HG03378 (cell line): ENCODE results near the gene EML4.

Experiments used
- ATAC-seq: cut with Tn5 transposase; IDR thresholded peaks from one replicate; pipeline ENCODE4 v1.9.1; 2021; ENCODE audit warnings: mild to moderate bottlenecking, moderate library complexity; ENCODE audit not compliant: unreplicated experiment

The EML4 gene

GRCh38 chr2:42194428-42194827, 25.3 kb downstream of the EML4 start:
- ATAC-seq, result no peak

- ATAC-seq, result no peak
Measured at GRCh38 chr2:42195559-42195958, 26.4 kb downstream of the EML4 start.

- no peak for ATAC-seq
Measured at GRCh38 chr2:42196070-42196402, 26.9 kb downstream of the EML4 start.

GRCh38 chr2:42196403-42197267, 27.5 kb downstream of the EML4 start:
- ATAC-seq, result no peak

DNA sequence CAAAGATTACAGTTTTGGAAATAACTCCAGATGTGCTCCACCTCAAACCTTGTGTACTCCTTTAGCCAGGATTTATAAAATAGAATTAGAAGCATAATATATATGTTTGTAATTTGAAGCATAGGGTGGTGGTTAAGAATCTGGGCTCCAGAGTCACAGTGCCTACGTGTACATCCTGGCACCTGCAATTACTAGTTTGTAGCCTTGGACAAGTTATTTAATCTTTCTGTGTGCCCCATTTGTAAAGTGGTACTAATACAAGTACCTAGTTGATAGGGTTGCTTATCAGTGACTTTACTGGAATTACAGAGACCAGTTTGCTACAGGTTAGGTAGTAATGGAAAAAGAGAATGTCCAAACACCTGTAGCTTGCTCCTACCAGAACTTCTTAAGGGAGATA, 28.6 kb downstream of the EML4 start:
- no peak for ATAC-seq

- ATAC-seq, result no peak
Measured at GRCh38 chr2:42198466-42198865, 29.3 kb downstream of the EML4 start.

DNA sequence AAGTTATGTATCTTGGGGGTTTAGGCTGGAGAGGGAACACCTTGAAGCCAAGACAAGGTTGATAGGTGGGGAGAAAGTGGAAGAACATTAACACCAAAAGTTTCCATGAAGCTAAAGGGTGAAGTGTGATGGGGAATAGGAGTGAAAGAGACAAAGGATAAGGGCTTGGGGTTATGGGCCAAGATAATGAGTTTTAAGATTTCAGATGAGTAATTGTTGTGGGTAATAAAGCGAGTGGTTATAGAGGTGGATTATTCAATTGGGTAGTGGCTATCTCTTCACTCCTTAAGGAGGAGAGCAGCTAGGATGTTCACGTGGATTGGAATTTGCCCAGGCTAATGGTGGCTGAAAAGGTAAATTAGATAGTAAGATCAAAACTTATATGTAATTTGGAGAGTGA, 29.8 kb downstream of the EML4 start:
- no peak for ATAC-seq

GRCh38 chr2:42199626-42200025, 30.5 kb downstream of the EML4 start:
- ATAC-seq, result no peak

DNA sequence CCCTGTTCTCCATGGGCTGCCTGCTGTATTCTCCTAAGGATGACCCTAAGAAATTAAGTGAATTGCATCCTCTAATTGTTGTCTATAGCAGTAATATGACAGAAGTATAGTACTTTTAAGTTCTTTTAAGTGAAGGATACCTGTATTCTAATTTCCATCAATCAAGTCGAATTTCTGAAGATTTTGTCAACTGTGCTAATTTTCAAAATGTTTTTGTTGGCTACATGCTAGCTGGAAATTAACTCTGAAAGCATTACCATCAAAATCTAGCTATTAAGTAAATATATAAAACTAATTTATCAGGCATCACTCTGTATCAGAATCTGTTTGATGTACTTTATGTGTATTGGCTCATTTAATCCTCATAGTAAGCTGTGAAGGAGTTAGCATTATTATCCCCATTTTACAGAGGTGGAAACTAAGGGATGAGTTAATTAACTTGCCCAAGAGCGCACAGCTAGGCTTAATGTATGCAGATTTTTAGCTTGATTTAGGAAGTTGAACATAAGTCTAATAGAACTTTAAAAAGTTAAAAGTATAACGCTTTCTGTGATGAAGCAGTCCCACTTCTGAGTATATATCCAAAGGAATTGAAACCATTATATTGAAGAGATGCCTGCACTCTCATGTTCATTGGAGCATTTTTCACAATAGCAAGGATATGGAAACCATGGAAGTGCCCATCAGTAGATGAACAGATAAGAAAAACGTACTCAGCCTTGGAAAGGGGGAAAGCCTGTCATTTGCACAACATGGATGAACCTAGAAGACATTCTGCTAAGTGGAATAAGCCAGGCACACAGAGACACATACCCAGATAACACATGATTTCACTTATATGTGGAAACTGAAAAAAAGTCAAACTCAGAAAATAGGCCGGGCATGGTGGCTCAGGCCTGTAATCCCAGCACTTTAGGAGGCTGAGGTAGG, 32.0 kb downstream of the EML4 start:
- ATAC-seq, result no peak

DNA sequence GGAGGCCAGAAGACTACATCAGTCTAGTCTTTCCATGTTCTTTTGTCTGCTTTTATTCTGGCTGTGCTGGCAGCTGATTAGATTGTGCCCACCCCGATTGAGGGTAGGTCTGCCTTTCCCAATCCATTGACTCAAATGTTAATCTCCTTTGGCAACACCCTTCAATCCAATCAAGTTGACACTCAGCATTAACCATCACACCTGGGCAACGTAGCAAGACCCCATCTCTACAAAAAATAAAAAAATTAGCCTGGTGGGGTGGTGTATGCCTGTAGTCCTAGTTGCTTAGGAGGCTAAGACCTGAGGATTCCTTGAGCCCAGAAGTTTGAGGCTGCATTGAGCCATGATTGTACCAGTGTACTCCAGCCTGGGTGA, 33.5 kb downstream of the EML4 start:
- ATAC-seq, result no peak

GRCh38 chr2:42203792-42204191, 34.6 kb downstream of the EML4 start:
- no peak for ATAC-seq

GRCh38 chr2:42205337-42205736, 36.2 kb downstream of the EML4 start:
- no peak for ATAC-seq

DNA sequence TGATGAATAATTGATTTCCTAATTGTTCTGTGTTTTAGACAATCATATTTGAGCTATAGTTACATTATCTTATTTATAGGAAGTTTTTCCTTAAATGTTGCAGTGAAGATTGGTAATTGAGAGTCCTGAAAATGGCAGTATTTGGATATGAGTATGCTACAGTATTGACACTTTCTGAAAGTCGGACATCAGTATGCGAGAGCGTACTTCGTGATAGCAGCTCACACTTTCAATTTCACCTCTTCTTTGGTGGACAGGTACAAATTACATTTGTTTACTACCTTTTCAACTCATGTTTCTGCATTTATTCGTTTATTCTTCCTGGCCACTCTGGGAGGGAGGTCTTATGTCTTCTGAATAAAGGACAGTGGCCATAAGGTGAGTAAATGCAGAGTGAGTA, 38.7 kb downstream of the EML4 start:
- ATAC-seq, result no peak

GRCh38 chr2:42210203-42210602, 41.0 kb downstream of the EML4 start:
- no peak for ATAC-seq

DNA sequence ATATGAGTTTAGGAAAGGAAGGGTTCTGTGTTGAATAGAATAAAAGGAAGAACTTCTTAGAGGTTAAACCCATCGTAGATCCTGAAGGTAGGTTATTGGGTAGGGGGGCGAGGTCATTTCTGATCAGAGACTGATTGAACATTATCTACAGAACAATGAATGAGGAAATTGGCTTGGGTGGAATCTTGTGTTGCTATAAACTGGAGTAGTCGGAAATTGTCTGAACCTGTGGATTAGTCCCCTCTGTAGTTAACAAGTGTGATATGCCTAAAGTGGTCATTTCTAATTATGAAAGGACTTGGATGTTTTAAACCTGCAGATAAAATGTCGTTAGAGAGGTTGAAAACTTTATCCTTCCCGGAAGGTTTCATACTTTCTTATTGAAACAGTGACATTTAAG, 42.1 kb downstream of the EML4 start:
- no peak for ATAC-seq

DNA sequence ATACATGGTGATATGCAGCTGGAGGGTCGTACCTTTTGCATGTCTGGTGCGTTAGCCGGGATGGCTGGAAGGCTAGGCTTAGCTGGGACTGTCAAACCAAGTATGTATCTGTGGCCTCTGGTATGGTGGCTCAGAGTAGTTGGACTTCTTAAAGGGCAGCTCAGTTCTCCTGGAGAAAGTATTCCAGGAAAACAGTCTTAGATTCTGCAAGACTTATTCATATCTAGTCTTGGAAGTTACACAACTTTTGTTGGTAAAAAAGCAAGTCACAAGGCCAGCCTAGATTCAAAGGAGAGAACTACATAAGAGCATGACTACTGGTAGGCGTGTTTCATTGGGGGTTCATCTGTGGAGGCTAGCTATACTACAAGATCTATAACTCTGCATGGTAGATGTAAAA, 45.5 kb downstream of the EML4 start:
- ATAC-seq, result no peak

DNA sequence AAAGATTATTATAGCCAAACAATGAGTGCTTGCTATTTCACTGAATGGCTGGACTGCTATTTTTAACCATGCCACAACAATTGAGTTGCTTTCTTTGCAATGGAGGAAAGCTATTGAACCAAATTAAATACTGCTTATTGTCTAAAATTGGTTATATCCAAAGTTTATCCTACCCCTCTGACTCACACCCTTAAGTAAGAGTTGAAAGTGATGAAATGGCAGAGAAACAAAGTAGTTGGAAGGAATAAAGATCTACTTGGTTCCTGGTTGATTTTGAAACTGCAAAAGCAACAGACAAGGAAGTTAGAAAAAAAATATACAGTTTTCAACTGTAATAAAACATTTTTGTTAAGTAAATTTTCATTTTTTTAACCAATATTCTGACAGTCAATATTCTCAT, 47.5 kb downstream of the EML4 start:
- no peak for ATAC-seq

GRCh38 chr2:42217307-42217706, 48.2 kb downstream of the EML4 start:
- no peak for ATAC-seq

DNA sequence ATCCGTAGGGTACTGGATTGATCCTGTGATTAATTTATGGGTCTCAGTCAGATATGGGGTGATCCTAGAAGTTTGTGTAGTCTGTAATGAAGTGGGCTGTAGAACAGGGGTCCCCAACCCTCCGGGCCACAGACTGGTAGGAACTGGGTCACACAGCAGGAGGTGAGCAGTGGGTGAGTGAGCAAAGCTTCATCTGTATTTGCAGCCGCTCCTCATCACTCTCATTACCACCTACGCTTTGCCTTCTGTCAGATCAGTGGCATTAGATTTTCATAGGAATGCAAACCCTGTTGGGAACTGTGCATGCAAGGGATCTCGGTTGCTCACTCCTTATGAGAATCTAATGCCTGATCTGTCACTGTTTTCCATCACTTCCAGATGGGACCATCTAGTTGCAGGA, 48.8 kb downstream of the EML4 start:
- ATAC-seq, result no peak

DNA sequence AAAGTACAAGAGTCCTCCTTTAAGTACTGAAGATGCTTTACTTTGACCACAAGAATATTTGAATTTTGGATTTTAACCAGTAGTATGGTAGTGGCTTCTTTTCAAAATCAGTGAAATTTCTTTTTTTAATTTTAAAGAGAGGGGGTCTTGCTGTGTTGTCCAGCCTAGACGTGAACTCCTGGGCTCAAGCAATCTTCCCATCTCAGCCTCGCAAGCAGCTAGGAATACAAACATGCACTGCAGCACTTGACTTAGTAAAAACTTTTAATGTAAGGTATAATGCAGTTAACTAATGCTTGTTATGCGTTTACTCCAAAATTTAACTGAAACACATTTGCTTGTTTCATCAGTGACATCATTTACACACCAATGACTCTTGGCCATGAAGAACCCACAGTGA, 49.6 kb downstream of the EML4 start:
- ATAC-seq, result no peak

DNA sequence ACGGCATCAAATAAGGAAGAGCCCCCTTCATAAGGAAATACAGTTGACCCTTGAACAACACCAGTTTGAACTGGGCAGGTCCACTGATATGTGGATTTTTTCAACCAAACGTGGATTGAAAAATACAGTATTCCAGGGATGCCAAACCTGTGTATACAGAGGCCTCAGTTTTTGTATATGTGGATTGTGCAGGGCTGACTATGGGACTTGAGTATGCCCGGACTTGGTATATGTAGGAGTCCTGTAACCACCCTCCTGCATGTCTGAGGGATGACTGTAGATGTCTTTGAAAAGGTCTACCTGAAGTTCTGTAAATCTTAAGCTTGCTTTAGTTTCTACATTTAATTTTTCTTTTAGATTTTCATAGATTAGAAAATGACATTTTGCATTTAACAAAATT, 50.0 kb downstream of the EML4 start:
- no peak for ATAC-seq

DNA sequence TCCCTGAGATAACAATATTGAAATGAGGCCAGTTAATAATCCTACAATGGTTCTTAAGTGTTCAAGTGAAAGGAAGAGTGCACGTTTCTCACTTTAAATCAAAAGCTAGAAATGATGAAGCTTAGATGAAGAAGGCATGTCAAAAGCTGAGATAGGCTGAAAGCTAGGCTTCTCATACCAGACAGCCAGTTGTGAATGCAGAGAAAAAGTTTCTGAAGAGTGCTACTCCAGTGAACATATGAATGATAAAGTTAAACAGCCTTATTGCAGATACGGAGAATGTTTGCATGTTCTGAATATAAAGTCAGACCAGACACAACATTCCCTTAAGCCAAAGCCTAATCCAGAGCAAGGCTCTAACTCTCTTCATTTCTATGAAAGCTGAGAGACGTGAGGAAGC, 51.4 kb downstream of the EML4 start:
- ATAC-seq, result no peak
